A549 (cell line): ENCODE measurements around the gene DMC1.

Experiments used
- CHD2 ChIP-seq: fragments of 150-350 bp; IDR thresholded peaks from 2 replicates; pipeline ENCODE4 v1.6.1; 2014; ENCODE audit warnings: low read length; ENCODE audit not compliant: partially characterized antibody
- ESRRA ChIP-seq: fragments of 150-350 bp; IDR thresholded peaks from 2 replicates; pipeline ENCODE4 v1.6.1; 2014; ENCODE audit warnings: mild to moderate bottlenecking, low read length, borderline replicate concordance
- JUN ChIP-seq, 2 experiments: fragments of >200 bp; sonication (Bioruptor Twin); formaldehyde crosslinking; IDR thresholded peaks; 2 replicates in 1 of 2; 3 replicates in 1 of 2; pipeline ENCODE4 v1.6.1; 2016 to 2017
- JUNB ChIP-seq: fragments of >200 bp; sonication (Bioruptor Twin); formaldehyde crosslinking; IDR thresholded peaks from 2 replicates; pipeline ENCODE4 v1.6.1; 2016
- MAFK ChIP-seq: fragments of 450-650 bp; IDR thresholded peaks from 2 replicates; pipeline ENCODE4 v1.6.1; 2014; ENCODE audit not compliant: partially characterized antibody
- NPAS2 ChIP-seq: fragments of 250-450 bp; sonication (Bioruptor Pico); IDR thresholded peaks from 2 replicates; pipeline ENCODE4 v1.8.0; 2022; ENCODE audit warnings: mild to moderate bottlenecking, moderate library complexity, borderline replicate concordance
- NR3C1 ChIP-seq: fragments of >200 bp; sonication (Bioruptor Twin); formaldehyde crosslinking; IDR thresholded peaks from 3 replicates; pipeline ENCODE4 v1.6.1; 2017
- POLR2A ChIP-seq: IDR thresholded peaks from 2 replicates; pipeline ENCODE4 v1.6.1; 2012; ENCODE audit warnings: mild to moderate bottlenecking, low read length
- RAD21 ChIP-seq, 2 experiments: fragments of >200 bp in 1 of 2; sonication (Bioruptor Twin) in 1 of 2; formaldehyde crosslinking in 1 of 2; IDR thresholded peaks in 1 of 2; conservative IDR thresholded peaks in 1 of 2; 2 replicates in 1 of 2; 3 replicates in 1 of 2; pipeline ENCODE4 v1.6.1; 2012 to 2018; ENCODE audit warnings: inconsistent platforms in 1 of 2
- SREBF2 ChIP-seq: fragments of 450-650 bp; IDR thresholded peaks from 2 replicates; pipeline ENCODE4 v1.6.1; 2014; ENCODE audit warnings: mild to moderate bottlenecking, moderate library complexity
- ZFP36 ChIP-seq: fragments of 450-650 bp; IDR thresholded peaks from 2 replicates; pipeline ENCODE4 v1.6.1; 2014; ENCODE audit warnings: borderline replicate concordance; ENCODE audit not compliant: partially characterized antibody
- ZSCAN20 ChIP-seq: fragments of 250-450 bp; sonication (Bioruptor Pico); IDR thresholded peaks from 2 replicates; pipeline ENCODE4 v1.8.0; 2022; ENCODE audit warnings: mild to moderate bottlenecking, moderate library complexity
- TF ChIP-seq, protein P1 (sequence below): fragments of >200 bp; sonication (Bioruptor Twin); formaldehyde crosslinking; IDR thresholded peaks from 3 replicates; pipeline ENCODE4 v1.5.1; 2016

DNA sequence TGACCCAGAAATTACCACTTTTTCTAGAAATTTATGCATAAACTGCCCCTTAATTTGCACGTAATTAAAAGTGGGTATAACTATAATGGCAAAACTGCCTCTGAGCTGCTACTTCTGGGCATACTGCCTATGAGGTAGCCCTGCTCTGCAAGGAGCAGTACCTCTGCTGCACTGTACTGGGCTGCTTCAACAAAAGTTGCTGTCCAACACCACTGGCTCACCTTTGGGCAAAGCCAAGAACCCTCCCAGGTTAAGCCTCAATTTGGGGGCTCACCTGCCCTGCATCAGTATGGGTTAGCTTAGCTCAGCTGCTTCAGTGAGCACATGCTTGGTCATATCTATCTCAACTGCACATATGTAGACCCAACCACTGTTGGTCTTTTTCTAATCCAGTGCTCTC lies 4.5 kb downstream of the DMC1 start:
- TF ChIP-seq RAD21 (conservative IDR thresholded peaks at IDR 0.05 in 1 of 2, IDR thresholded peaks at IDR 0.05 in 1 of 2) (no peak), JUN (IDR thresholded peaks at IDR 0.05) (no peak), NR3C1 (no peak), MAFK (no peak), ZFP36 (no peak), ZSCAN20 (CRISPR knock-in tag) (no peak), JUNB (no peak), POLR2A (no peak), CHD2 (no peak), SREBF2 (no peak), ESRRA (no peak), NPAS2 (CRISPR knock-in tag) (no peak)
- TF ChIP-seq, protein P1, sequence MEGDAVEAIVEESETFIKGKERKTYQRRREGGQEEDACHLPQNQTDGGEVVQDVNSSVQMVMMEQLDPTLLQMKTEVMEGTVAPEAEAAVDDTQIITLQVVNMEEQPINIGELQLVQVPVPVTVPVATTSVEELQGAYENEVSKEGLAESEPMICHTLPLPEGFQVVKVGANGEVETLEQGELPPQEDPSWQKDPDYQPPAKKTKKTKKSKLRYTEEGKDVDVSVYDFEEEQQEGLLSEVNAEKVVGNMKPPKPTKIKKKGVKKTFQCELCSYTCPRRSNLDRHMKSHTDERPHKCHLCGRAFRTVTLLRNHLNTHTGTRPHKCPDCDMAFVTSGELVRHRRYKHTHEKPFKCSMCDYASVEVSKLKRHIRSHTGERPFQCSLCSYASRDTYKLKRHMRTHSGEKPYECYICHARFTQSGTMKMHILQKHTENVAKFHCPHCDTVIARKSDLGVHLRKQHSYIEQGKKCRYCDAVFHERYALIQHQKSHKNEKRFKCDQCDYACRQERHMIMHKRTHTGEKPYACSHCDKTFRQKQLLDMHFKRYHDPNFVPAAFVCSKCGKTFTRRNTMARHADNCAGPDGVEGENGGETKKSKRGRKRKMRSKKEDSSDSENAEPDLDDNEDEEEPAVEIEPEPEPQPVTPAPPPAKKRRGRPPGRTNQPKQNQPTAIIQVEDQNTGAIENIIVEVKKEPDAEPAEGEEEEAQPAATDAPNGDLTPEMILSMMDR = no peak
